NCI-H1417 treated with DMSO at 0.1 percent for 48 hours (cell line): ENCODE data around the gene AVPR2.

Source experiments
- DNase-seq: peaks from one replicate; lab custom pipeline; 2025; lab: John Stamatoyannopoulos, UW

Gene AVPR2

DNA sequence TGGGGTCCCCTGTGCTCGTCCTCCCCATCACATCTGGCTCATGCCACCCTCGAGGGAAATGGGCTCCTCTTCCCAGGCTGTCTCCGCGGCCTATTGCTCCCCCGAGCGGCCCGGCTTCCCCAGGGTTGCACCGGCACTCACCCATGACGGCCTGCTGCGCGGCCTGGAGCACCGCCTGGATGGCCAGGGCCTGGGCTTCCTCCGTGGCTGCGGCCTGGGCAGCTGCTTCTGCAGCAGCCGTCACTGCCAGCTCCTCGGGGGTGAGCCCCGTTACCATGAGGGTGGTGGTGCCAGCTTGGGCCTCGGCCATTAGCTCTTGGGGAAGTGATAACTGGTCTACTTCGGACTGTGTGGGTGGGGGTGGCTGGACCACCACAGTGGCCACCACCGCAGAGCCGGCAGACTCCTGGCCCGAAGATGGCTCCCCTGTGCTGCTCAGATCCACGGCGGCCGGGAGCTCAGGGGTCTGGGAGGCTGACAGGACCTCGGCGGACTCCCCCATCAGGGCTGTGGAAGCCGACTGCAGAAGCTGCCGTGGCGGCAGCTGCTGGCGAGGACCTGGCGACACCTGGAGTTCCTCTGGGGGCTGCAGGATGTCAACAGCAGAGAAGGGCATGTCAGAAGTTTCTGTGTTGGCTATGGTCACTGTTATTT is 48.0 kb downstream of the AVPR2 start:
- no peak for DNase-seq

- DNase-seq, result no peak
Observed at GRCh38 chrX:153953342-153953830, 48.9 kb downstream of the AVPR2 start.

DNA sequence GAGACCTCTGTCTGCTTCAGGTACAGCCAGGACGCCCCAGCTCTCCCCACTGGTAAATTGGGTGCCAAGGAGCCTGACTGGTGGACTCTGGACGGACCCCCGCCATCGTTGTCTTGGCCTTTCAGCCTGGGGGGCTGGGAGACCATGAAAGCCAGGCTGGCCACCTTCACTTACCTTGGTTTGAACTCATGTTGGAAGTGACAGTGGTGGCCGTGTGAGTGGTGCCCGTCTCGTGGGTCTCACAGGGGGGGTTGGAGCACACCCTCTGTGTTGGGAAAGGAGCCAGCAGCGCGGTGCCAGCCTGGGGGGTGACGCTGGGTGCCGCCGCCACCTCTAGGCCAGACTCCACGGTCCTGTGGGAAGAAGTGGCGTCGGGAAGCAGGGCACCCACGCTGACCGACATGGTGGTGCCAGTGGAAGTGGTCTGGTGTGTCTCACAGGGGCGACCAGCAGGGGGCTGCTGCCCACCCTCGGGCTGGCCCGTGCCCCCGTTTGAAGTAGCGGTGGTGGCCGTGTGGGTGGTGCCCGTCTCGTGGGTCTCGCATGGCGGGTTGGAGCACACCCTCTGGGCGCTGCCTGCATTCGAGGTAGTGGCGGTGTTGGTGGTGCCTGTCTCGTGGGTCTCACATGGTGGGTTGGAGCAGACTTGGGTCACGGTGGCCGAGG is 49.6 kb downstream of the AVPR2 start:
- DNase-seq, result no peak

GRCh38 chrX:153954558-153955227 is 50.2 kb downstream of the AVPR2 start:
- DNase-seq, result no peak

GRCh38 chrX:153955228-153955732 is 50.8 kb downstream of the AVPR2 start:
- DNase-seq, result no peak

DNA sequence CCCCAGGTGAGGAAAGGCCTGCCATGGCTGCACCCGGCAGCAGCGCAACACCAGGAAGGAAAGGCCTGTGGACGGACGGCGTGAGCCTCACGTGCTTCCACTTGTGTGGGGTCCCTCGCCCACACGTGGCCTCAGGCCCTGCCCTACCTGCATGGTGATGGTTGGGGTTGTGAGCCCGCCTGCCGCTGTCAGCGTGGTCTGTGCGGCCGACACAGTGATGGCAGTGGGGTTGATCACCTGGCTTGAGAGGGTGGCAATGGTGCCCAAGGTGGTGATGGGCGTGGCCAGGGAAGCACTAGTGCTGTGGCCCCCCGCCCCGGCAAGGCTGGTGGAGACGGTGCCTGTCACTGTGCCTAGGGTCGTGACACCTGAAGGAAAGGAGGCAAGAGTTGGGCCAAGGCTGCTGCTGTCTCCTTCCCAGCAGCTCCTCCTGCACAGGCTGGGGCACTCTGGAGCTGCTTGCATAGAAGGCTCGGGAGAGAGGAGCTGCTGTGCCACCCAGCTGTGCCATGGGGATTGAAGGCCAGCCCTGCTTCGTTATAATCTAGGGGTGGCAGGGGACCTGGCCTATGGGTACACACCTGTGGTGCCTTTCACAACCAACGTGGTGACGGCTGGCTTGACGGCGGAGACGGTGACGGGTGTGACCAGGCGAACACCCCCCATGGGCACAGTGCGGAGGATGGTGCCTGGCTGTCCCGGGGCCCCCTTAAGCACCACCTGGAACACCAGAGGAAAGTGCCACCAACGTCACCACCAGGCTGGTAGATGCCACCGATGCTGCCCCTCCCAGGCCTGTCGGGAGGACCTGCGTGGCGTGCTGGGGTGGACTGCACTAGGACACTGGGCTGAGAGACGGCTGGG is 51.8 kb downstream of the AVPR2 start:
- DNase-seq, result no peak
